Measurements from ENCODE around the gene PRXL2B. TPM values are rescaled to one million over a fixed set of nuclear protein-coding genes. Genes with fewer than 3 reads are reported as not detected.
"Not testable (repeated sequence)": the region's sequence is repeated elsewhere in the genome, so short reads cannot be mapped to it uniquely, and the experiment has no call there.

PRXL2B gene
- total RNA-seq, 1 experiment from 2014 or later: 27.9 TPM

DNA sequence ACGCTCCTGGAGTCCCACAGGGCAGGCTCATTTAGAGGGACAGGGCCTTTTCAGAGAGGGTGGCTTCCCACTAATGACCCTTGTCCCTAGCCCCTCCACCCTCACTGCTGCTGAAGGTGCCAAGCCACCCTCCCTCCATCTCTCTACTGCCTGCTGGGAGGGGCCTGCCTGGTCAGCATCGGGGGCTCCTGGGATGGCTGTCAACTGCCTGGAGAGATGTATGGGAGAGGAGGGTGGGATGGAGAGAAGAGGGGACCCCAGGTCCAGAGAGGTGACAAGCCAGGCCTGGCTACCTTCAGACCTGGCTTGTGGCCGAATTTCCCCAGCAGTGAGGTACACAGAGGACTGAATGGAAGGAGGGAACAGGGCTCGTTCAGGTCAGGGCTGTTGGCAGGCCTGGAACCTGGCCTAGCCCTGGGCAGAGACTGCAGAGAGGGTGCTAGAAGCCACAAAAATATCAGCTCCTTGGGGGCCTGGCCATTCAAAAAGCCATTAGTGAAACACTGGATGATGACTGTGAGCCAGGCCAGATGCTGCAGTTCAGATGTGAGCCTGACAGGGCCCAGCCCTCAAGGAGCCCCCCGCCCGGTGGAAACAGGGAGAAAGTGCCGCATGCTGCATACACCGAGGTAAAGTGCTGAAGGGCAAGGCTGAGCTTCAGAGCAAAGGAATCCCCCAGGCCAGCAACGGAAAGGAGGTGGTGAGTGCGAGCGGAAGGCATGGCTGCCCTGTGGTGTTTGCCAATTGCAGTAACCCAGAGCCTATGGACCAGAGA, 26.2 kb downstream of the PRXL2B start:
- DNase-seq (ENCODE audit: low spot score): no peak

DNA sequence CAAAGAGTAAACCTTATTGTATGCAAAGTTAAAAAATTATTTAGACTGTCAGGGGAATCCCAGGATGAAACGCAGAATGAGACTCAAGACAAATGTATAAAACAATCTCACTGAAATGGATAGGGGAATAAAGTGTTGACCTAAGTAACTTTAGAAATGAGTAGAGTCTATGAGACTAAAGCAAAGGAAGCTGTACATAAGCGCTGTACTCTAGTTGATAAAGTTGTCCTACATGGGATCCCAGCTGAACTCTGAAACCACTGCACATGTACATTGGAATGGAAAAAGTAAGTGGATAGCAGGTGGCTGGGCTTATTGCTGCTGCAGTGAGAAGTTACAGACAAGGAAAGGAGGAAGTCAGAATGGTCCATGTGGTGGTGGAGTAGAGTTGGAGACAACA, 27.6 kb downstream of the PRXL2B start:
- no peak for DNase-seq (ENCODE audit: low spot score)

DNA sequence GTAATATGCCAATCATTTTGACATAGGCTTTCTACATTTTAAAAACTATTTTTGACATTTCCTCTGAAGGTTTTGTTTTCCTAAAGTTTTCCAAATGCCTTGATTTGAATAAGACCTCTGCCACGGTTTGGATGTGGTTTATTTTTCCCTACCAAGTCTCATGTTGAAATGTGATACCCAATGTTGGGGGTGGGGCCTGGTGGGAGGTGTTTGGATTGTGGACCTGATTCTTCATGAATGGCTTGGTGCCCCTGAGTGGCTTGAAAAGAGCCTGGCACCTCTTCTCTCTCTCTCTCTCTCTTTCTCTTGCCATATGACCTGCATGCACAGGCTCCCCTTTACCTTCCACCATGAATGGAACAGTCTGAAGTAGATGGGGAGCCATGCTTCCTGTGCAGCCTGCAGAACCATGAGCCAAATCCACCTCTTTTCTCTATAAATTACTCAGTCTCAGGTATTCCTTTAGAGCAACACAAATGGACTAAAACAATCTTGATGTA, 31.4 kb downstream of the PRXL2B start:
- DNase-seq (ENCODE audit: low spot score): no peak

DNA sequence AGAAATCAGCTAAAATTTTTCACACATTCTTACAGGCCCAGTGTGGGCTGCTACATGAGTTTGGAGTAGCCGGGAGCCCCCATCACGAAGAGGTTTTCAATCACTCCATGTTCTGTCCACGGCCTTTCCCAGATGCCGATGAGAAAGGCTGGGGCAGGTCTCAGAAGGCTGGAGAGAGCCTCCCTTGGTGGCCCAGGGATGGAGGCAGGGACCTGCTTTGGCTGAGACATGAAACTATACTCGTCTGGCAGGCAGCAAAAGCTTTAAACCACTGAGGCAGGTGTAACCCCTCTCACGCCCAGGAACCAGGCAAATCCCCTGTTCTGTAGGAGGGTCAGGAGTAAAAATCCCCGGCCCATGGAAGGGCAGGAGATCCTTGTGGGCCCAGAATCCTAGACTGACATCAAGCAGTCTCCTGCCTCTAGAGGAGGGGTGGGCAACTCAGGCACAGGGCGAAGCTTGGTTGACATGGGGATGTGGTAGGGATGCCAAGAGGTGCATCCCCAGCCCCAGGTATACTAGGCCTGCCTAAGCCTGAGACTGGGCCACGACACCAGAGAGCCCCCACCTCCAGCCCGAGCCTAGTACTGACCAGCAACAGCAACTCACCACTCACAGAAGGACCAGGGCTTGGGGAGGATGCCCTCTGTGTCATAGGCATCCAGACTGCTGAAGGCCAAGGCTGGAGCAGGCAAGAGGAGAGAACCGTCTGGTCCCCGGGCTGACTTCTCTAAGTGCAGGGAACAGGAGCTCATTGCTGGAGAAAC, 37.2 kb downstream of the PRXL2B start:
- no peak for DNase-seq (ENCODE audit: low spot score)

DNA sequence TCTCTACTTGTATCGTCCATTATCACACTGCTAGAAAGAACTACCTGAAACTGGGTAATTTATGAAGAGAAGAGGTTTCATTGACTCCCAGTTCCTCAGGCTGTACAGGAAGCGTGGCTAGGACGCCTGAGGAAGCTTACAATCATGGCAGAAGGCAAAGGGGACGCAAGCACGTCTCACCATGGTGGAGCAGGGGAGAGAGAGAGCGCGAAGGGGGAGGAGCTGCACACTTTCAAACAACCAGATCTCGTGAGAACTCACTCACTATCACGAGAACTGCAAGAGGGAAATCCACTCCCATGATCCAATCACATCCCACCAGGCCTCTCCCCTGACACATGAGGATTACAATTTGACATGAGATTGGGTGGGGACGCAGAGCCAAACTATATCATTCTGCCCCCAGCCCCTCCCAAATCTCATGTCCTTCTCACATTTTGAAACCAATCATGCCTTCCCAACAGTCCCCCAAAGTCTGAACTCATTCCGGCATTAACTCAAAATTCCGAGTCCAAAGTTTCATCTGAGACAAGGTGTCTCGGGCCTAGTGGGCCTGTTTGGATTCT, 38.2 kb downstream of the PRXL2B start:
- DNase-seq (ENCODE audit: low spot score): no peak

DNA sequence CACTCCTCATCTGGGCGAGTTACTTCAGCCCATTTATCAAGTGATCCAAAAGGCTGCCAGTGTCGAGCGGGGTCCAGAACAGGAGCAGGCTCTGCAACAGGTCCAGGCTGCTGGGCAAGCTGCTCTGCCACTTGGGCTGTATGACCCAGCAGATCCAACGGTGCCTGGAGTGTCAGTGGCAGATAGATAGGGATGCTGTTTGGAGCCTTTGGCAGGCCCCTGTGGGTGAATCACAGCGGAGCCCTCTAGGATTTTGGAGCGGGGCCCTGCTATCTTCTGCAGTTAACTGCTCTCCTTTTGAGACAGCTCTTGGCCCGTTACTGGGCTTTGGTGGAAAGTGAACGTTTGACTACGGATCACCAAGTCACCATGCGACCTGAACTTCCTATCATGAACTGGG, 38.7 kb downstream of the PRXL2B start:
- no peak for DNase-seq (ENCODE audit: low spot score)

DNA sequence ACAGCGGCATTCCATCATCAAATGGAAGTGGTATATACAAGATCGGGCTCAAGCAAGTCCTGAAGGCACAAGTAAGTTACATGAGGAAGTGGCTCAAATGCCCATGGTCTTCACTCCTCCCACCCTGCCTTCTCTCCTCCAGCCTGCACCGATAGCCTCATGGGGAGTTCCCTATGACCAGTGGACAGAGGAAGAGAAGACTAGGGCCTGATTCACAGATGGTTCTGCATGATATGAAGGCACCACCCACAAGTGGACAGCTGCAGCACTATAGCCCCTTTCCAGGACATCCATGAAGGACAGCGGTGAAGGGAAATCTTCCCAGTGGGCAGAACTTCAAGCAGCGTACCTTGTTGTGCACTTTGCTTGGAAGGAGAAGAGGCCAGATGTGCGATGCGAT, 39.2 kb downstream of the PRXL2B start:
- not testable (repeated sequence) for DNase-seq (ENCODE audit: low spot score)

DNA sequence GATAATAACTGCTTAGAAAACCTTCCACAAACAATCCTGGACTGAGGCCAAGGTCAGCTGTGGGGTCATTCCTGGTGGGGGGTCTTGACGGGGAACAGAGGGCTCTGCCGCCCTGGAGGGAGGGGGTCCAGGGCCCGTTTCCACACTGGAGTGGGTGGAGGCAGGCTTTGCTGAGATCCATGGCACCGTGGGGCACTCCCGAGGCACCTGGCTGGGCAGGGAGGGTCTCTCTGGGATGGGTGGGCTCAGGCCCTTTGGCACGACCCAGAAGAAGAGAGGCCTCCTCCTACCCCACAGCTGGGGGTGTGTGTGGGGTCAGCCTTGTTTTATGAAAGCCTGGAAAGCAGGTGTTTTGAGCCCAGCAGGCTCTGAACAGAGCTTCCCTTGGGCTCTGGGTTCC, 41.2 kb downstream of the PRXL2B start:
- DNase-seq (ENCODE audit: low spot score): no peak

DNA sequence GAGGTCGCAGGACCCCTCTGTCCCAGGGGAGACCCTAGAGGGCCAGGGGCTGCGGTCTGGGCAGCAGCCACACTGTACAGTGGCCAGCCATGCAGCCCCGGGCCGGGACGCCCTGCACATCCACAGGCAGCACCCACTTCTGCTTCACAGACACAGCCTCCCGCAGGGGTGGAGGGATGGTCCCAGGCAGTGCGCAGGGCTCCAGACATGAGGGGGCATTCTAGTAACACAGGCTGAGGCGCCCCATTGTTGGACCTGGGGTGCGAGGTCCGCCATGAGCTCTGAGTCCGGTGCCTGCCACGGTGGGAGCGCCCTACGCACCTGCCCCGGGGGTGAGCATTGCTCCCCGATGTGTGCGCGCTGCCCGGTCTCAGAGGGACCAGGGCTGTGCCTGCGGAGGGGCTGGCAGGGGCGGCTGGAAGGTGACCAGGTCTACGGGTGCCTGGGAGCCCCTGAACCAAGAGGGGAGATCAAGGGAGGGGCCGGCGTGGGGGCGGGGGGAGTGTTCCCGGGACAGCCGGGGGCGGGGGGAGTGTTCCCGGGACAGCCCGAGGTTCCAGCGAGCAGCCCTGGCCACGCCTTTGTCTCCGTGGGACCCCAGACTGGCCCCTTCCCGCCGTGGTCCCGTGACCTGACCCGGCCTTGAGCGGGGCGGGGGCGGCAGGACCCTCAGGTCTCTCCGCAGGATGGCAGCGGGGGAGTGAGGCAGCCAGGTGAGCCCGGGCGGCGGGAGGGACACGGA, 41.8 kb downstream of the PRXL2B start:
- no peak for DNase-seq (ENCODE audit: low spot score)

DNA sequence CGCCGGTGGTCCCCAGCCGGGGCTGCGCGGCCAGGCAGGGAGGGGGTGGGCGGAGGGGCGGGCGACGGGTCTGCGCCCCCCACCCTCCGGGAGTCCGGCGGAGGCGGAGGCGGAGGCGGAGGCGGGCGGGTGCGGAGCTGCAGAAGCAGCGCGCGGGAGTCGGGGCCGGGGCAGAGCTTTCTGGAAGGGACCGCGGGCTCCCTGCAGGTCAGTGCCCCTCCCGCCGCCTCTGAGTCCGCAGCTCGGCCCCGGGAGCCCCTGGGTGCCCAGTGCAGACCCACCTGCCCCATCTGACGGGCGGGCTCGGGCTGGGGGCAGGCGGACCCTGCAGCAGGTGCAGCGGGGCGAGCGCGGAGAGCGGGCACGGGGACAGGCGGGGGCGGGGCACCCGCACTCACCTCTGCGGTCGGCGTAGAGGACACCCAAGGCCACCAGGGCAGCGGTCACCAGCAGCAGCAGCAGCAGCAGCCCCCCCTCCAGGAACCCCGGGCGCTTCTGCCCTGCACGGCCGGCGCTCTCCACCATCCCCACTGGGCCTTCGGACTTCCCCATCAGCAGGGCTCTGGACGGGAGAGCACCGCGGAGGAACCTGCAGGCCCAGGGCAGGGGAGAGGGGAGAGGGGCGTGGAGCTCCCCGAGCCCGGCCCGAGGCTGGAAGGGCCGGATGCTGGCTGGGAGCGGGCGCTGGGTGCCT, 42.5 kb downstream of the PRXL2B start:
- no peak for DNase-seq (ENCODE audit: low spot score)

DNA sequence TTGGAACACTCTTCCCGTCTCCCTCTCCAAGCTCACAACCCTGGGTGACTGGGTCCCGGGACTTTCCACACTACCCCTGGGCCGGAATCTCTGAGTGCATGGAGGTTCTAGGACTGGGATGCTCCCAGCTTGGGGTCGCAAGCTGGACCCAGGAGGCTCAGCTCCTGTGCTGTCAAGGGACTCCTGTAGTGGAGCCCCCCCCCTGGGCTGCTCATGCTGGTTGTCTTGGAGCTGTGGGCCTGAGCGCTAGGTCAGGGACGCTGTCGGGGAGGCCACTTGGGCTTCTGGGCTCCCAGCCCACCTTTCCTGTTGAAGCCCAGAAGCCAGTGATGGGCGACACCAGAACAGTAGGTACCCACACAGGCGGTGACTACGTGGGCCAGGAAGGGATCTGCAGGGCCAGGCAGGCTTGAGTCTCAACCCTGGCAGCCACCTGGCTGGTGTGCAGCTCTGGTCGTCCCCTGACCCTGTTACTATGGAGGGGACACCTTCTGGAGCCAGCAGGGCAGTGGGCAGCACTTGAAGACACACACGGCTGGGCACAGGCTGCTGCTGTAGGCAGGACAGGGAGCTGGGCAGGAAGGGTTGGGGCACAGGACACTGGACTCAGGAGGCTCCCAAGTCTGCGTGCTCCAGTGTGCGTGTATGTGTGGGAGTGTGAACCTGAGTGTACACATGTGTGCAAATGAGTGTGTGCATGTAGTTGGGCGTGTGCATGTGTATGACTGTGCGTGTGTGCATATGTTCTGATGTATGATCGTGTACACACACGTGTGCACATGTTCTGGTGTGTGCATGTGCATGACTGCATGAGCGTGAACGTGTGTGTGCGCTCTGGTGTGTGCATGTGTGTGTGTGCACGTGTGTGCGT, 43.3 kb downstream of the PRXL2B start:
- no peak for DNase-seq (ENCODE audit: low spot score)

DNA sequence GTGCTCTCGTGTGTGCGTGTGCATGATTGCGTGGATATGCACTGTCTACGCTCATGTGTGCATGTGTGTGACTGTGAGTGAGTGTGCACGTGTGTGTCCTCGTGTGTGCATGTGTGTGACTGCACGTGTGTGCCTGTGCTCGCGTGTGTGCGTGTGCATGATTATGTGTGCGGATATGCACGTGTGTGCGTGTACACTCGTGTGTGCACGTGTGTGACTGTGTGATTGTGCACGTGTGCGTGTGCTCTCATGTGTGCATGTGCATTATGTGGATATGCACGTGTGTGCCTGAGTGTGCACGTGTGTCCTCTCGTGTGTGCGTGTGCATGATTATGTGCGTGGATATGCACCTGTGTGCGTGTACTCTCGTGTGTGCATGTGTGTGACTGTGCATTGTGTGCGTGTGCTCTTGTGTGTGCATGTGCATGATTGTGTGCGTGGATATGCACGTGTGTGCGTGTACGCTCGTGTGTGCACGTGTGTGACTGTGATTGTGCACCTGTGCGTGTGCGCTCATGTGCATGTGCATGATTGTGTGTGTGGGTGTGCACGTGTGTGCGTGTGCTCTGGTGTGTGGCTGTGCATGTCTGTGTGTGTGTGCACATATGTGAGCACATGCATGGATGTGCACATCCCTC, 44.0 kb downstream of the PRXL2B start:
- DNase-seq (ENCODE audit: low spot score): no peak

DNA sequence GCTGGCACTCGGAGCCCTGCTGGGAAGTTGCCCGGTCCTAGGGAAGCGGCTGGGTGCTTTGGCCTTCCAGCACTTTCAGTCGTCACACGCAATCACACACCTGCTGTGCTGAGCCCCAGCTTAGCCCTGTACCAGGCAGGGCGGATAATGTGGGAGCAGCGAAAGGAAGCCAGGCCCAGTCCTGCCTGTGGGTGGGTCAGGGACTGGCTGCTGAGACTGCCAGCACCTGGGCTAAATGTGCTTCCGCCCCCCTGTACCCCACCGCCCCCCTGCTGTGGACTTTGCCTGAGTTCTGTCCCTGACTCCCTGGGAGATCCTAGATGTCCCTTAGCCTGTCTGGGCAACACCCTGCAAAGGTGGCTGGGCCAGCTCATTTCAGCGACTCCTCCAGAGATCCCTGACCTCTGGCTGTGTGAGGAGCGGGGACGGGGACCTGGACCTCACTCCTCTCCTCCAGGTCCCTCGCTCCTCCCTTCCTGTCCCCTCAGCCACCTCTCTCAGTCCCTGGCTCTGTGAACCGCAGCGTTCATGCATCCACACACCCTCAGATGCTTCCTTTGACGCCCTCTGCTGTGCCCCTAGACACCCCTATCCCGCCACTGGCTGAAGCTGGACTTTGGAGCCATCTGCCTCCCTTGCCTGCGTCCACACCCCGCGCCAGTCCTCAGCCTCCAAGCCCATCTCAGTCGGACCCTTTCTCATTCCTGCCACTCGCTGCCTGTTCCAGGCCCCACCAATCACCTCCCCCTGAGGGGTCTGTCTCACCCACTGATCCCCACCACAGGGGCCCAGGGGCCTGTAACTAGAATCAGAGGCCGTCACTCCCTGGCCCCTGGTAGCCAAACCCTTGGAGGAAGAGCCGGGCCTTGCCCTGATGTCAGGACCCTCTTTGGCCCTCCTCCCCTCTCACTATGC, 44.8 kb downstream of the PRXL2B start:
- DNase-seq (ENCODE audit: low spot score): no peak

DNA sequence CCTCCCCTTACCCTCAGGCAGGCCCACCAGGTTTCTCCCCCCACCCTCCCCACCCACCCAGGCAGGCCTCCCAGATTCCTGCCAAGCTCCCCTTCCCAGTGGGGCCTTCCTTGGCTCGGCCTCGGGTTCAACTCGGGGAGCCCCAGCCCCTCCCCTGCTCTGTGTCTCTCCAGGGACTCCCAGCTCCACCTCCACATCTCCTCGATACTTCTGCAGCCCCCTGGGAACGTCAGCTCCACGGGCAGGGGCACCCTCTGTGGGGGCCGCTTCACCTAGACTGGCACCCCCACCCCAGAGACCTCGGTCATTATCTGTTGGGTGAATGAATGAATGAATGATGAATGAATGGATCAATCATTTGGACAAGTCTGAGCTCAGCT, 45.5 kb downstream of the PRXL2B start:
- no peak for DNase-seq (ENCODE audit: low spot score)

DNA sequence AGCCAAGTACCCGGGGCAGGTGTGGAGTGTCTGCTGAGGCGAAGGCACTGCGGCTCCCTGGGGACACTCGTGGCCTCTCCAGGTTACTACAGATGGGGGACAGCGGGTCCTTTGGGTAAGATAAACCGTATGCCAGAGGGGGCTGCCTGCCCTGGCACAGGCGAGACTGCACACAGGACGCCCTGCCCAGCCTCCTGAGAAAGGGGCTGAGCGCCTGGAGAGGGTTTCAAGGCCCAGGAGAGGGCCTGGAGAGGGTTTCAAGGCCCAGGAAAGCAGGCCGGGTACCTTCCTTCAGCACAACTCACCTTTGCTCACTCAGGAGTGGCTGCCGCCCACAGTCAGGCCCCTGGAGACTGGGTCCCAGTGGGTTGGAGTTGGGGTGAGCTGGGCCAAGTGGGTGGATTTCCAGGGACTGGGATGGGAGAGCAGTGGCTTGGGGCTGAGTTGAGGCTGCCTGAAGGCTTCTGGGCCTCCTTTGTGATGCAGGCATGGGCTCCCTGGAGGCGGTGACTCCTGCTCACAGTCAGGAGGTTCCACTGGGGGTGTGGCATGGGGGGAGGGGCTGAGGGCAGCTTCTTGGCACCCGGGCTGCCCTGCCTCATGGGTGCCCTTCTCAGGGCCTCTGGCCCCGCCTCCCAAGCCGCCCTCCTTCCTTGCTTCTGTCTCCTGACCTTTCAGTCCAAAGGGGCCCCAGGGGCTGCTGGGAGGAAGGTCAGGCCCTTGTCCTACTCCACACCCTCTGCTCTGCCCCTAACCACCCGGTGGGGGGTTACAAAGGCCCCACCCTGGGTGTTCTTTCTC, 46.2 kb downstream of the PRXL2B start, which contains the start of gene MMEL1:
Gene MMEL1, minus strand, starts transcription at position 456 of the 801 bp plus-strand sequence. CDS start 3,532 bp downstream, outside the sequence.
- DNase-seq (ENCODE audit: low spot score): no peak

DNA sequence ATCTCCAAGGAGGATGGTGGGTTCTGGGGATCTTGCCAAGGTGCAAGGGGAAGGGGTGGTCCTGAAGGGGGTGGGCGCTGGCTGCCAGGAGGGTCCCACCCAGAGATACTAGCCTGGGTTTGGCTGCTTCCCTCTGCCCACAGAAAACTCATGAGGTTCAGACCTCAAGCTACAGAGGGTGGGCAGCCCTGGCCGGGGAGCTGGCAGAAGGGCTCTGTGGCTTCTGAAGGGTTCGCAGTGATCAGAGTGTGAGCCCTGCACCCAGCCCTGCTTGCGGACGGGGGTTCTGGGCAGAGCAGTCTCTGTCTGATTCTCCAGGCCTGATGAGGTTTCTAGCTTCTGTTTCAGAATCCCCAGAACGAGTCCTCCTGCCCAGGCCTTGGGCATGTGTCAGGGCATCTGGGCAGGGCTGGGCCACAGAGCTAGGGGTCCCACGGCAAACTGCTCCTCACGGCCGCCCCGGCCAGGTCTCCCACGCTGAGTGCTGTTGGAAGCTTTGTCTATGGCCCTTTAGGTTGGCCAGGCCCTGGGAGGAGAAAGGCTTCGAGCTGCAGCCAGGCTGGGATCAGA, 46.9 kb downstream of the PRXL2B start:
- no peak for DNase-seq (ENCODE audit: low spot score)

DNA sequence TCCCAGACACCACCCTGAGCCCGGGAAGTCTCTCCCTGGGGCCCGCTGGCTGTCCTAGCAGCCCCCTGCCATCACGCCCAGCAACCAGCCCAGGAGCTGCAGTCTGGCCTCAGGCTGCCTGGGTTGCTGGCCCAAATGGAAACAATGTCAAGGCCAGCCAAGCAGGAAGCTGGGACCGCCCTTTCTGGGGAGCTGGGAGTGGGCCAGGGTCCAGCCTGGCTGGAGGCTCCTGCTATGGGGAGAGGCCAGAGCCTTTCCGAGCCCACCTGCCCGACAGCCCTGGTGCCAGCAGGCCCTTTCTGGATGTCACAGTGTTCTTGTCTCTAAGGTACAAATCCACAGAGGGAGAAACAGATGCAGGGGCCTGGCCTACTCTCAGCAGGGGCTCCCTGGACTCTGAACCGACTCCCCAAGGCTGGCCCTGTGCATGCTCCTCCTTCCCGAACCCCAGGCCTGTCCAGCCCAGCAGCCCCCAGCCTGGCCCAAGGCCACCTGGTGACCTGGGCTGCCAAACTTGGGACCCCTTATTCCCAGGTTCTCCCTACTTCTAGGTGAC, 47.4 kb downstream of the PRXL2B start:
- no peak for DNase-seq (ENCODE audit: low spot score)
